ENCODE data around the gene CFAP52. TPM values are rescaled to one million over a fixed set of nuclear protein-coding genes. Genes with fewer than 3 reads are reported as not detected.

Gene CFAP52
- polyA plus RNA-seq, 1 donor (not counting 4 experiments of a cell fraction or from before 2014, with no cell fraction given): 0.08 TPM

DNA sequence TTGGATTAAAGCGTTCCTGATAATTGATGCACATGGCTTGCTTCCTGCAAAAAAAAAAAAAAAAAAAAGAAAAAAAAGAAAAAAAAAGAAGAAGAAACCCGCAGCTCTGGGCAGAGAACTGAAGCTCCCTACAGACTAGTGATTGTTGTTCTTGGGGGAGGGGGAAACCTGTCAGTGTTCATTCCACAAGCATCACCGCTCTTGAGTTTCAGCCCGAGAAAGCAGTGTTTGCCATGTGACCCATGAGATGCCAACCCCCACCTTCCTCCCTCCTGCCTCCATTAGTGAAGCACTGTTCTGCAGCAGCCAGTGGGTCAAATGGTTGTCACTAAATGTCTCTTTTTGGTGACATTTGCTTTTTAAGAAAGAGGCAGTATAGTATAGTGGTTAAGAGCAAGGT lies 70.6 kb downstream of the CFAP52 start:
- Histone ChIP-seq H3K27ac (ENCODE audit: control insufficient read depth, insufficient read depth, low read length) (peak overlapping the region; percentile 31), H2AFZ (ENCODE audit: control insufficient read depth, low read length) (no peak overlapping the region), H4K20me1 (ENCODE audit: control insufficient read depth, extremely low read depth, insufficient read depth, low read length) (no peaks in the 10 kb centered on the region), H3K36me3 (ENCODE audit: control insufficient read depth in 2 of 2, extremely low read depth in 1 of 2, insufficient read depth in 2 of 2, low read length in 2 of 2) (no peaks in the 10 kb centered on the region), H3K9me1 (ENCODE audit: control insufficient read depth, extremely low read depth, insufficient read depth, low read length) (no peaks in the 10 kb centered on the region), H3K9ac (ENCODE audit: control insufficient read depth, extremely low read depth, insufficient read depth, low read length) (no peak overlapping the region), H3K27me3 (ENCODE audit: control insufficient read depth, extremely low read depth, insufficient read depth, low read length) (no peaks in the 10 kb centered on the region), H3K4me2 (ENCODE audit: control insufficient read depth, extremely low read depth, insufficient read depth, low read depth, low read length) (peak overlapping the region; percentile 75), H3K79me2 (ENCODE audit: control insufficient read depth, insufficient read depth, low read length) (peaks cover 35% of the 10 kb centered on the region), H3K4me3 (ENCODE audit: control insufficient read depth in 2 of 3, extremely low read depth in 1 of 3, insufficient read depth in 2 of 3, low read depth in 1 of 3, low read length in 3 of 3) (peak overlapping the region in 2 of 3 experiments; percentile 73 to 86), H3K4me1 (ENCODE audit: control insufficient read depth, extremely low read depth, insufficient read depth, low read length) (peaks cover 22% of the 10 kb centered on the region), H3K9me3 (ENCODE audit: control insufficient read depth, low read depth, low read length) (no peaks in the 10 kb centered on the region)
- FAIRE-seq (no peak), DNase-seq (ENCODE audit: low read depth, low spot score) (no peak)
- no peak for TF ChIP-seq EZH2 (IDR thresholded peaks at IDR 0.05; ENCODE audit: low read length)
- TF ChIP-seq, protein P1, sequence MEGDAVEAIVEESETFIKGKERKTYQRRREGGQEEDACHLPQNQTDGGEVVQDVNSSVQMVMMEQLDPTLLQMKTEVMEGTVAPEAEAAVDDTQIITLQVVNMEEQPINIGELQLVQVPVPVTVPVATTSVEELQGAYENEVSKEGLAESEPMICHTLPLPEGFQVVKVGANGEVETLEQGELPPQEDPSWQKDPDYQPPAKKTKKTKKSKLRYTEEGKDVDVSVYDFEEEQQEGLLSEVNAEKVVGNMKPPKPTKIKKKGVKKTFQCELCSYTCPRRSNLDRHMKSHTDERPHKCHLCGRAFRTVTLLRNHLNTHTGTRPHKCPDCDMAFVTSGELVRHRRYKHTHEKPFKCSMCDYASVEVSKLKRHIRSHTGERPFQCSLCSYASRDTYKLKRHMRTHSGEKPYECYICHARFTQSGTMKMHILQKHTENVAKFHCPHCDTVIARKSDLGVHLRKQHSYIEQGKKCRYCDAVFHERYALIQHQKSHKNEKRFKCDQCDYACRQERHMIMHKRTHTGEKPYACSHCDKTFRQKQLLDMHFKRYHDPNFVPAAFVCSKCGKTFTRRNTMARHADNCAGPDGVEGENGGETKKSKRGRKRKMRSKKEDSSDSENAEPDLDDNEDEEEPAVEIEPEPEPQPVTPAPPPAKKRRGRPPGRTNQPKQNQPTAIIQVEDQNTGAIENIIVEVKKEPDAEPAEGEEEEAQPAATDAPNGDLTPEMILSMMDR (optimal IDR thresholded peaks at IDR 0.05 in 1 of 3, IDR thresholded peaks at IDR 0.05 in 1 of 3, conservative IDR thresholded peaks at IDR 0.05 in 1 of 3; ENCODE audit: extremely low read depth in 1 of 3, insufficient read depth in 2 of 3, low read length in 3 of 3): no peak
- dilution Hi-C loops (cut with MboI; ENCODE audit: extremely low pct_ligation_motif_present, low sequenced_read_pairs): no loop called here

DNA sequence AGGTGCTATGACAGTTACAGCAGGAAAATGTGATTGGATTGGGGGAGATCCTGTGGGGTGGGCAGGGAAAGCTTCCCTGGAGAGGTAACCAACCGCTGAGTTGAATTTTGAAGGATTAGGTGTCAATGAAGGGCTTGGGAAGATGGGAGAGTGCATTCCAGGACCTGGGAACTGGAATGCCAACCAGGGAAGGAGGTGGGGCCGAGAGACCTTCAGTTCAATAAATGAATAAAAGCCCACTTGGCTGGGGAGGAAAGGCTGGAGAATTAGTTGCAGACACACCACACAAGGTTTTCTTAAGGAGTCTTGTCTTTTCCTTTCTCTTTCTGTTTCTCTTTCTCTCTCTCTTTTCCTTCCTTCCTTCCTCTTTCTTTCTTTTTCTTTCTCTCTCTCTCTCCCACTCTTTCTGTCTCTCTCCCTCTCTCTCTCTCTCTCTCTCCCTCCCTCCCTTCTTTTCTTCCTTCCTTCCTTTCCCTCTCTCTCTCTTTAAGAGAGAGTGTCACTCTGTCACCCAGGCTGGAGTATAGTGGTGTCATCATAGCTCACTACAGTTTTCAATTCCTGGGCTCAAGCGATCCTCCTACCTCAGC lies 72.2 kb downstream of the CFAP52 start:
- H3K4me2 ChIP-seq (ENCODE audit: control insufficient read depth, extremely low read depth, insufficient read depth, low read depth, low read length): peak overlapping the region; percentile 58
- no peak for FAIRE-seq
- no peak for DNase-seq (ENCODE audit: low read depth, low spot score)

More for the DNA sequence above, 72.2 kb downstream of the CFAP52 start:
- H2AFZ ChIP-seq (ENCODE audit: control insufficient read depth, low read length): no peak overlapping the region
- dilution Hi-C loops (cut with MboI; ENCODE audit: extremely low pct_ligation_motif_present, low sequenced_read_pairs): no loop called here
- H3K9me3 ChIP-seq (ENCODE audit: control insufficient read depth, low read depth, low read length): no peaks in the 10 kb centered on the region
- H3K4me1 ChIP-seq (ENCODE audit: control insufficient read depth, extremely low read depth, insufficient read depth, low read length): peaks cover 22% of the 10 kb centered on the region
- H3K4me3 ChIP-seq (ENCODE audit: control insufficient read depth in 2 of 3, extremely low read depth in 1 of 3, insufficient read depth in 2 of 3, low read depth in 1 of 3, low read length in 3 of 3): peak overlapping the region in 1 of 3 experiments; percentile 29
- no peak for TF ChIP-seq EZH2 (IDR thresholded peaks at IDR 0.05; ENCODE audit: low read length)
- TF ChIP-seq, protein P1 (optimal IDR thresholded peaks at IDR 0.05 in 1 of 3, IDR thresholded peaks at IDR 0.05 in 1 of 3, conservative IDR thresholded peaks at IDR 0.05 in 1 of 3; ENCODE audit: extremely low read depth in 1 of 3, insufficient read depth in 2 of 3, low read length in 3 of 3): no peak
- H3K27me3 ChIP-seq (ENCODE audit: control insufficient read depth, extremely low read depth, insufficient read depth, low read length): no peaks in the 10 kb centered on the region
- H3K36me3 ChIP-seq (ENCODE audit: control insufficient read depth in 2 of 2, extremely low read depth in 1 of 2, insufficient read depth in 2 of 2, low read length in 2 of 2): no peaks in the 10 kb centered on the region
- peak overlapping the region; percentile 67 for H3K27ac ChIP-seq (ENCODE audit: control insufficient read depth, insufficient read depth, low read length)
- H3K9ac ChIP-seq (ENCODE audit: control insufficient read depth, extremely low read depth, insufficient read depth, low read length): no peak overlapping the region
- H3K9me1 ChIP-seq (ENCODE audit: control insufficient read depth, extremely low read depth, insufficient read depth, low read length): no peaks in the 10 kb centered on the region
- H4K20me1 ChIP-seq (ENCODE audit: control insufficient read depth, extremely low read depth, insufficient read depth, low read length): no peaks in the 10 kb centered on the region
- H3K79me2 ChIP-seq (ENCODE audit: control insufficient read depth, insufficient read depth, low read length): peaks cover 45% of the 10 kb centered on the region
